Fibroblast of the conjunctiva (primary cell): ENCODE data around the gene CXADR.
"Not testable (repeated sequence)": the region's sequence is repeated elsewhere in the genome, so short reads cannot be mapped to it uniquely, and the experiment has no call there.

Experiments used
- DNase-seq: peaks from one replicate; pipeline ENCODE4 v3.0.0-alpha.2; 2010; ENCODE audit warnings: low read depth

CXADR gene

DNA sequence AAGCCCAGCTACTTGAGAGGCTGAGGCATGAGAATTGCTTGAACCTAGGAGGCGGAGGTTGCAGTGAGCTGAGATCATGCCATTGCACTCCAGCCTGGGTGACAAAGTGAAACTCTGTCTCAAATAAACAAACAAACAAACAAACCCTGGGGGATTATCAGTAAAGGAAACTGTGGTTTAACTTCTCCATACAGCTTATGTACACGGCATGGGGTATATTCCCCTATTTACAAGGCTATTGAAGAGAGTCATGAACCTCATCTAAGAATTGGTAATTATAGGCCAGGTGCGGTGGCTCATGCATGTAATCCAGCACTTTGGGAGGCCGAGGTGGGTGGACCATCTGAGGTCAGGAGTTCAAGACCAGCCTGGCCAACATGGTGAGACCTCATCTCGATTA, 9.9 kb upstream of the CXADR start:
- not testable (repeated sequence) for DNase-seq

DNA sequence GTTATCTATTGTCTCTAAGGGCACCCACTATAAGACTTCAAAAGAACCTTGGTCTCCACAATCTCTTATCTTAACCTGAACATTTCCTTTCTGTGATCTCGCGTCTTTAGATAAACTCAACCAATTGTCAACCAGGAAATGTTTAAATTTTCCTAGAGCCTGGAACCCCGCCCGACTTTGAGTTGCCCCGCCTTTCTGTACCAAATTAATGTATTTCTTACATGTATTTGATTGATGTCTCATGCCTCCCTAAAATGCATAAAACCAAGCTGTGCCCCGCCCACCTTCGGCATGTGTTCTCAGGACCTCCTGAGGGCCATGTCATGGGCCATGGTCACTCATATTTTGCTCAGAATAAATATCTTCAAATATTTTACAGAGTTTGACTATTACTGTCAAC, 5.9 kb upstream of the CXADR start:
- DNase-seq: no peak

DNA sequence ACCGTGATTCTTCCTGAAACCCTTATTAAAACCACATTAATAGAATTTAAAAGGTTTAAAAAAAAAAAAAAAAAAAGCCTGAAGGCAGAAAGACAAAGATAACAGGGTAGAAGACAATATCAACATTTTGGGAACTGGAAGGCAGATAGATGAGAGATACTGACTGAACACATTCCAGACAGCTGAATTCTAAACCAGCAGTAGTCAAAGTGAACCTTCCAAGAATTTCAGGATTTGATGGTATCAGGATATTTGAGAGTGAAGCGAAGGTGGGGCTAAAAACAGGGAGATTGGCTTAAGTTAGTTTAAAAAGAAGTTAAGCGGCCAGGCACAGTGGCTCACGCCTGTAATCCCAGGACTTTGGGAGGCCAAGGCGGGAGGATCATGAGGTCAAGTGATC, 5.3 kb upstream of the CXADR start:
- no peak for DNase-seq

DNA sequence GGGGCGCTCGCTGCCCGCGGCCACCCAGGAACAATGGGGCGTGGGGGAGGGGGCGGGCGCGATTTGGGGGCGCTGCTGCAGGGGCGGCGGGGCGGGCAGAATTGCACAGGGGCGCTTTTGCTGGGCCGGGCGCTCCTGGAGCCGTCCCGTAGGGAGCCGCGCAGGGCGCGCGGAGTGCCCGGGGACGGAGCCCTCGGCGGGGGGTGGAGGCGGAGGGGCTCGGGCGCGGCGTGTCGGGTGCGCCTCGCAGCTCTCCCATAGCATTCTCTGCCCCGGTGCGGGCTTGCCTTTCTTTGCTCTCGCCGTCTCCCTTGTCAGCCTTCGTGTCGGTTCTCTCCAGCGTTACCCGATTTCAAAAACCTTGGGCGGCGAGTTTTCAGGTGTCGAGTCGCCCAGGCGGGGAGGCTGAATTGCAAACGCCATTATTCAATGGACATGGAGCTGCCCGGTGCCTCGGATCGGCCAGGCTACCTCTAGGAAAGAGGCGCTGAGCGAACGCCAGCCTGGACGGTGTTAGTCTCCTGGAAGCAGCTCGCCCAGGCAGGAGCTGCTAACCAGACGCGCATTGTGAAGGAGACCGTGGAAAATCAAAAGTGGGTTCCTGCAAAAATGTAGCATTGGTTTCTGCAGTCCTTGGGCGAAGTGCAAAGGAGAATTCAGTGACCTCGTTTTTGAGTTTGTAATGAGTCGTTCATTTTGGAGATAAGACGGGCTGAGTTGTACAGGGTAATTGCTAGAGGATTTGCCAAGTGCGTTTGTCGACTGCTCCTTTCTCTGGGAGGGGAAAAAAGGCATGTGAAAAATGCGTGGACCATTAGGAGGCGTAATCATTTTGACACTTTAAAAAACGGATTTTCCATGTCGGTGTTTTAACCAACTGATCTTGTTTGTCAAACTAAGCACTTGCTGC, 626 bp downstream of the CXADR start:
- DNase-seq: no peak

DNA sequence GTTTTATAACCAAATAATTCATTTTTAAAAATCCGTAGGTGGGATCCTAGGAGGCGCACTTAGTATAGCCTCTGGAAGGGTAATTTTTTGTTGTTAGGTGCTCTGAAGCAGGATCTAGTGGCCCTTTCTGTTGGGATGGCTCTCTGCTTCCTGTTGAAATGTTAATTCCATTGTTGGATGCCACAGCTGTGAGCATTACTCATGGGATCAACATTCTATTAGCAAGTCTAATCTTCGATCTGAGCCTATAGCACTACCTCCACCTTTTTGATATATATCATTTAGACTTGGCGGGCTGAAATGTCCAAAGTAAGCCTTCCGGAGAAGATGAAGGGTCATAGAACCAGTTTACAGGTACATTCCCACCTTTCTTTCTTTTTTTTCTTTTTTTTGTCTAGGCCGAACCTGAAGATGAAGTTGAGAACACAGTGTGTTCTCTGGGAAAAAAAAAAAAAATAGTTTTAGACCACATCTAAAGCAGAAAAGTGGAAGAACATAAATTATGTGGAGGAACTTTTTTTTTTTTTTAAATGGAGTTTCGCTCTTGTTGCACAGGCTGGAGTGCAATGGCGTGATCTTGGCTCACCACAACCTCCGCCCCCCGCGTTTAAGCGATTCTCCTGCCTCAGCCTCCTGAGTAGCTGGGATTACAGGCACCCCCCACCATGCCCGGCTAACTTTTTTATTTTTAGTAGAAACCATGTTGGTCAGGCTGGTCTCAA, 1.4 kb downstream of the CXADR start:
- DNase-seq: no peak

DNA sequence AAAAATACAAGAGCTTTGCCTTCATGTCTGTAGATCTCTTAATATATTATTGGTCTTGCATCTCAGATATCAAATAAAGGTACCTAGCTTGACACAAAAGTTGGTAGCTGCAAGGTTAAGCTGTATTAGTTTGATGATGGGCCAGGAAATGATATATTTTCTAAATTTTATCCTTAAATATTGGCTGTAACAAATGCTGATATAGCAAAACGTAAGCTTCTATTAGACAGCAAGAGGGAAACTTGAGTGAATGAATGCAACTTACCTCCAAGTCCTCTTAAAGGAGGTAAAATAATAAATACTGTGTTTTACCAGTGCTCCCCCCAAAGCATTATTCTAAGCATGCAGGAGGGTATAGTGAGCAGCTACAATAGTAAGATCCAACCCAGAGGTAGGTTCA, 4.2 kb downstream of the CXADR start:
- DNase-seq: not testable (repeated sequence)

DNA sequence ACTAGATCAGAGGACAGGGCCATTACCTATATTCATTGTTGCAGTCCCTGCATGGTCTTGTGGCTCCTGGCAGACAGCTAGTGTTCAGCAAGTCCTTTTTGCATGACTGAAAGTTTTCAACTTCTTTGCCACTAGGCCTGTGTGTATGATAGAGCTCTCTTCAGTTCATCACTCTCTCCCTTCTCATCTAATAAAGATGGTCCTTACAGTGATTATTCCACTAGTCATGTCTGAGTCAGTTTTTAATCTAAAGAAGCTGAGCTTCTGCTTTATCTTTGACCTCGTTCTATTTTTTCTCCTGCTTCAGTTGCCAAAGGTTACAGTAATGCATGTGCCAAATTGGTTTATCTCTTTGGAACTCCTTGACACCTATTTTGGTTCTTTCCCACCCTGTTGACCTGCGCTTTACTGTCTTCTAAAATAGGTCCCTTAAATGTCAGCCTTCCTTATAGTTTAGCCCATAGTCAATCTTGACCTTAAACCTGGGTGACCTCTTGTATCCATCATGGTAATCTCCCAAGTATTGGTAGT, 6.4 kb downstream of the CXADR start:
- DNase-seq: no peak

DNA sequence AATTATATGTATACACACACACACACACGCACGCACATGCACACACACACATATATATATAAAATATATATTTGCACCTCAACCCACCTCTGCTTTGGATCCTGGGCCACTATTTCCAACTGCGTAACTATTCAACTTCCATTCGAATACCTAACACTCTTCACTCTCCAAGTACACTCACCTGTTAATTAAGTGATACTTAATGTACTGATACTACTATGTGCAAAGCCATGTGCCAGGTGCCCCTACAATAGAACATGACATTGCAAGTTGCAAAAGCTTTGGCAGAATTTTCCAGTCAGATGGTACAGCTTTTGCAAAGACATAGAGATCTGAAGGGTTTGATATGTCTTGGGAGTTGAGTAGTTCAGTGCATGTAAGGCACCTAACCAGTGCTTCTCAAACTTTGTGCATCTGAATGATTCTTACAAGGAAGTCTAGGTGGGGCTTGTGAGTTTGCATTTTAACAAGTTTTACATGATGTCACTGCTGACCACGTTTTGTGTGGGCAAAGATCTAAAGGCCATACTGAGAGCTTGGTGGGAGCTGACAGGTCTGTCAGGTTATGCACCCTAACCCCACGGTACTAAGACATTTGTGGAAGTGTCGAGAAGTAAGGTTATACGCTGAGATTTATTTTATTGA, 7.2 kb downstream of the CXADR start:
- DNase-seq: no peak

DNA sequence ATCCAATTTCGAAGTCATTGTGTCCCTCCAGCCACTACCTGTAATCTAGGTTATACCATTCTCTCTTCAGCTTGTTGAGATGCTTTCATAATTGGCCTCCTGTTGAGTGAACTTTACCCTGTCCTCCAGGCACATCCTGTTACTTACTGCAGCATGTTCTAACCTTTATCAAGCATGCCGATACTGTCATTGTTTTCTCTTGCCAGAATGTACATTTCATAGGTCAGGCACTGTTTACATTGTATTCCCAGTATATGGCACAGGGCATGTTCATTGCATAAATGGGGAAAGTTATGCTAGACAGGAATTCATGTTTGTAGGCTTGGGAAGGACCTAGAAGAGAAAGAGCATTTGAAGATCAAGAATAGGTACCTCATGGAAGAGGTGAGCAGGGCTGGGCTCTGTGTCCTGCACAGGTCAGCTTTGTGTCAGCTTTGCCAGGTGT, 10.2 kb downstream of the CXADR start:
- no peak for DNase-seq

DNA sequence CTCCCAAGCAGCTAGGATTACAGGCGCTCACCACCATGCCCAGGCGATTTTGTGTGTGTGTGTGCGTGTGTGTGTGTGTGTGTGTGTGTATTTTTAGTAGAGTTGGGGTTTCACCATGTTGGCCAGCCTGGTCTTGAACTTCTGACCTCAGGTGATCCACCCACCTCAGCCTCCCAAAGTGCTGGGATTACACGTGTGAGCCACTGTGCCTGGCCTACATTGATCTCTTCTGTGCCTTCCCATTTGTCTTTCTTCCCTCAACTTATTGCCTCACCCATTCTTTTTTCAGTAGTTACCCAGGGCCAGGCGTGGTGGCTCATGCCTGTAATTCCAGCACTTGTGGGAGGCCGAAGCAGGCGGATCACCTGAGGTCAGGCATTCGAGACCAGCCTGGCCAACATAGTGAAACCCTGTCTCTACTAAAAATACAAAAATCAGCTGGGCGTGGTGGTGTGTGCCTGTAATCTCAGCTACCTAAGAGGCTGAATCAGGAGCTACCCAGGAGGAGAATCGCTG, 11.2 kb downstream of the CXADR start:
- not testable (repeated sequence) for DNase-seq

DNA sequence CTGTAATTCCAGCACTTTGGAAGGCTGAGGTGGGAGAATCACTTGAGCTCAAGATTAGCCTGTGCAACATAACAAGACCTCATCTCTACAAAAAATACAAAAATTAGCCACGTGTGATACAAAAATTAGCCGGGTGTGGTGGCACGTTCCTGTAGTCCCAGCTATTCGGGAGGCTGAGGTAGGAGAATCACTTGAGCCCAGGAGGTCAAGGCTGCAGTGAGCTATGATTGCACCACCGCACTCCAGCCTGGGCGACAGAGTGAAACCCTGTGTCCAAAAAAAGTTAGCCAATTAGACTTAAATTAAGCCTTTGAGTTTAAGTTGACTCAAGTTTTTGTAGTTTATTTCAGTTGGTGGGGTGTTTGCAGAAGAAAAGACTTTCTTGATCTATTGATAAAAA, 11.8 kb downstream of the CXADR start:
- DNase-seq: no peak

DNA sequence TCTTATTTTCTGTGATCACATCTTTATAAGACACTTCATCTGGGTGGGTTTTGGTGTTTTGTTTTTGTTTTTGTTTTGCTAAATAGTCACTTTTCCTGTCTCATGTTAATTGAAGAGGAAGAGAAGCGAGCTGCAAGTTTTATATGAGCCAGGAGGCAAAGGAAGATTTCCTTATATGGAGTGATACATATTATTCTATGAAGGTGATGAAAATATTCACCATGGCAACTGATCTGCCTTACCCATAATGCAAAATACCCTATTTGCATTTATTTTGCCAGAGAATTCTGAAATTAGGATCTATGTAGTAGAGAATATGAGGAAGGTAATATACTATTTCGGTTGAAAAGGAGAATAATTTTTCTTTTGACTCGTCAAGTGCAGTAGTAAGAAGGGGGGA, 13.9 kb downstream of the CXADR start:
- no peak for DNase-seq

DNA sequence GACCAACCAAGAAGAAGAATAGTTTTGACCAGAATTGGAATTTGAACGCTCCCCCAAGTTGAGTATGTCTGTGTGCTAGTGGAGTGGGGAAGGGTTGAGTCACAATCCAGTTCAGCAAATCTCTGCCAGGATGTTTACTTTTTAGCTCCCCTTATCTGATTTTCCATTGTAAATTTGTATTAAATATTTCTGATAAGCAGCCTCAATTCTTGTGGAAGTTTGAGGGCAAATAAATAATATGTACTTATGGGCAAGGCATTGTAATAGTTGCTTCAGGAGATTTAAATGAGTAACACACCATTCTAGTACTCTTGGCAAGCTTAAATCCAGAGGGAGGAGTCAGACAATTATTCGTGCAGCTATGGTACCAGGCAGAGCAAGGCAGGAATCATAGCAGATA, 14.4 kb downstream of the CXADR start:
- peak; percentile 18 for DNase-seq

DNA sequence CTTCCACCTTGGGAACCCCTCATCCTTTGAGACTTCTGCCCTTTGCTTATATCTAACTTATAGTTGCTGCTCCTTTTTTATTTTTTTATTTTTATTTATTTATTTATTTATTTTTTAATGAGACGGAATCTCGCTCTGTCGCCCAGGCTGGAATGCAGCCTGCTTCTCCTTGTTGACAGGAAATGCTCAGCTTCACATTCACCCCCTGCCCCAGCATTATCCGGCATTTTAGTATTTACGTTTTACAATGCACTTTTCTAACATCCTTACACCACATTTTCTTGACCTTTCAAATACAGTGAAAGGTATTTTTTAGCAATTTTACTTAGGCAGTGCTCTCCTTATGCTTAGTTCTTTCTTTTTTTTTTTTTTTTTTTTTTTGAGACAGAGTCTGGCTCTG, 14.9 kb downstream of the CXADR start:
- DNase-seq: no peak

DNA sequence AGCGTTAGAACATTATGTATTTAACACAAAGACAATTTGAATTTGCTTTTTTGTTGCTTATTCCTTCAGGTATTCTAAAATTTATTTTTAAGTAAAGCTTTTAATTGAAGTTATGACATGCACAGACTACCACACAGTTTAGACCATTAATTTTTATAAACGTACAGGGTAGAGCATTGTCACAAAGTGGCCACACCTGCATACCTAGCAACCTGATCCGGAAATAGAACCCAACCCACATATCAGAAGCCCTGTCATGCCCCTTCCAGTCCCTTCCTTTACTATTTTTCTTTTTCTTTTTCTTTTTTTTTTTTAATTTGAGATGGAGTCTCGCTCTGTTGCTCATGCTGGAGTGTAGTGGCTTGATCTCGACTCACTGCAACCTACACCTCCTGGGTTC, 16.8 kb downstream of the CXADR start:
- DNase-seq: no peak

DNA sequence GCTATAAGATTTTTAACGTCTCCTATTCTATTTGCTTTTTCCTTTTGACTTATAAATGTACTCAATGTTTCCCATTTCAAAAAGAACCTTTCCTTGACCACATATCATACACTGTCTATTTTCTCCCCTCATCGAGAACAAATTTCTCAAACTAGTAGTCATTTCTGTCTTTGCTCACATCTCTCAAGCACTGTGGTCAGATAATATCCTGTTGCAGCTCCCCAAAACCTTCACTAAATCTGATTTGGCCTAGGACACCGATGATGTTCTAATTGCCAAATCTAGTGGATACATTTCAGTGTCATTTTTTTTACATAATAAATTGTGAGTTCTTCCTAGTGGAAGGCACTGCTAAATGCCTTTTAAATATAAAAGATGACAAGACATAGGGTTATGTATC, 19.4 kb downstream of the CXADR start:
- DNase-seq: no peak

DNA sequence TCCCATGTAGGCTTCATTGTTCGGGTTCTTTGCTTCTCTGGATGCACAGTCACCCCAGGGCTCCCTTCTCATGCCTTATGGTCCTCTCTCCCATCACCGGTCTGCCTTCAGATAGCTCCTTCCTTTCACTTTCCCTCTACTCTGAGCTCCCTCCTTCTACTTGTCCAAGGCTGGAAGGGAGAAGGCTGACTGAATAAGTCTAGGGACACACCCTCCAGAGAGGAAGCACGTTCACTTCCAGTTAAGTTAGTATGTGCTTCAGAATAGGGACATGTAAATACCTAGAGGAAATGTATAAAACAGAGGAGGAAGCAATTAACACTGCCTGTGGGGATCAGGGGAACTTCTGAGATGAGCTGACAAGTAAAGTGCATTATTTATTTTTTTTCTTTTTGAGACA, 23.5 kb downstream of the CXADR start:
- no peak for DNase-seq

DNA sequence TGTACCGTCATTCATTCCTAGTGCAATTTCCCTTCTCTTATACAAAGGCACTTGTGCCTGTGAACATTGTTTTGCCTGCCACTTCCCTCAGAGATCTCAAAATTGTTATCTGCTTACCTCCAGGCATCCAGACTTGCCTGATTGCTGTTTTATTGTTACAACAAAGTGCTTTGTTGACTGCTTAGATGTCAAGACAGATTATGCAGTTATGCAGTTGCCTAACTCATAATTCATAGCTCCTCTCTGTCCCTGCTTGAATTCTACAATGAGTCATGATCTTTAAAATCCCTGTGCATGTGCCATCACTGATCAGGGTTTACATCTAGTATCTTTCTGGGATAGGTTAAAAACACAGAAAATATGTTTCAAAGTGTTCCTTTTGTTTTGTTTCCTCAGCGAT, 24.5 kb downstream of the CXADR start:
- DNase-seq: no peak

DNA sequence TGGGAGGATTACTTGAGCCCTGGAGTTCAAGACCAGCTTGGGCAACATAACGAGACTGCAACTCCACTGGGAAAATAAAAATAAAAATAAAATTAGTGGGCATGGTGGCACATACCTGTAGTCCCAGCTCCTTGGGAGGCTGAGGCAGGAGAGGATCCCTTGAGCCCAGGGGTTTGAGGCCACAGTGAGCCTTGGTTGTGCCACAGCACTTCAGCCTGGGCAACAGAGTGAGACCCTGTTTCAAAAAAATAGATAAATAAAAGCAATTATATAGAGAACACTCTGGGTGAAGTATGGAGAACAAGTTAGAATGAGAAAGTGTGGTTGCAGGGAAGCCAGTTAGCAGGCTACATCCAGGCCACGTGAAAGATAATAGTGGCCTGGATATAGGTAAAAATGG, 25.7 kb downstream of the CXADR start:
- no peak for DNase-seq

DNA sequence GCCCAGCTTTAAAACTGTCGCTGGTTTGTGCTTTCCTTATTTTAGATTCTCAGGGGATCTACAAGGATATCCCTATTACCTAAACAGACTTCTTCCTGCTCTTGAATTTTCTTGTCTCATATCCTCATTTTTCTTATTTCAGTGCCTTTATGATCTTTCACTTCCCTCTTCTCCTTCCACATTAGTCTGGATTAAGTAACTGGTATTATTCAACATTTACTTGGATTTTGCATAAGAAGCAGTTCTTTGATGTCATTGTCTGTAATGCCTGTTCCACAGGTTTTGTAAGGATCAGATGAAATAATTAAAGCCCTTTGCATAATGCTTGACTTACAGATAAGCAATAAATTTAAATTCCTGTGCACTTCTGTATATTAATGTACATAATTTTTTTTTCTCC, 26.5 kb downstream of the CXADR start:
- DNase-seq: no peak

DNA sequence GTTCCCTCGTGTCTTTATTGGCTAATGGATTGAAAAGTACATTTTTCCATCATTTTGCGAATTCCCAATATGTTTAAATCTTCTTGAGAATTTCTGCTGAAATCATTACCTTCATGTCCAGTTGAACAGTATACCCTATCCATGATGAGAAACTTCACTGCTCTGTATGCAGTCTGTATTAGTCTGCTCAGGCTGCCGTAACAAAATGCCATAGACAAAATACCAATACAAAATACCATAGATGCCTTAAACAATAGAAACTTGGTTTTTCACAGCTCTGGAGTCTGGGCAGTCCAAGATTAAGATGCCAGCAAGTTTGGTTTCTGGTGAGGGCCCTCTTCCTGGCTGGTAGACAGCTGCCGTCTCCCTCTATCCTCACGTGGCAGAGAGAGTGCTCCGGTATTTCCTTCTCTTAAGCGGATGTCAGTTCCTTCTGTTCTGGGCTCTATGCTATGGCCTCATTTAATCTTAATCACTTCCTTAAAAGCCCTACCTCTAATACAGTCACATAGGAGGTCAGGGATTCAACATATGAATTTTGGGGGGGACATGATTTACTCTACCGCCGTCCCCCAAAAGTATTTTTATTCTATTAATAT, 27.0 kb downstream of the CXADR start:
- DNase-seq: no peak

DNA sequence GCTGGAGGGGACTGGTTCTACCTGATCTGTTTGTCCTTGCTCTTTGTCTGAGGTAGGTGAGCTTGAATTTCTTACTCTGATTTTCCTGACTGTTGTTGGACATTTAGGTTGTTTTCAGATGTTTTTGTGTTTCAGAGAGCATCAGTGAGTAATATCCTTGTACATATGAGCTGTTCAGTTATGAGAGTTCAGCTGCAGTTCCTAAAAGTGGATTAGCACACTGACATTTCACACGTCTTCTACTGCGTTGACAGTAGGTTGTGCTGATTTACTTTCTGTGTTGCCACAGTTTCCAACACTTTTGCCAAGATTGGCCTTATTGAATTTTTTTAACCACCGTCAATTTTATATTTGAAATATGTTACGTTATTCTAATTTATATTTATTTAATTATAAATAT, 27.7 kb downstream of the CXADR start:
- DNase-seq: no peak
